Adipocyte (in vitro differentiated cells): ENCODE measurements around the gene PIK3R4.

ENCODE experiments used
- DNase-seq: peaks from one replicate; pipeline ENCODE4 v3.0.0-alpha.2; 2015; ENCODE audit warnings: low read depth
- H3K27me3 ChIP-seq: replicated peaks from 2 replicates; pipeline ENCODE4 v1.7.0; 2013; ENCODE audit warnings: mild to moderate bottlenecking, low read length, moderate library complexity; ENCODE audit not compliant: control insufficient read depth, insufficient read depth
- H3K36me3 ChIP-seq: 2 replicates; pipeline ENCODE4 v1.7.0; 2013; ENCODE audit warnings: low read length, mild to moderate bottlenecking, moderate library complexity; ENCODE audit not compliant: control insufficient read depth, insufficient read depth, severe bottlenecking
- H3K4me1 ChIP-seq: 2 replicates; pipeline ENCODE4 v1.7.0; 2013; ENCODE audit warnings: mild to moderate bottlenecking, low read length, moderate library complexity; ENCODE audit not compliant: control insufficient read depth, insufficient read depth
- H3K4me3 ChIP-seq: 2 replicates; pipeline ENCODE4 v1.7.0; 2013; ENCODE audit warnings: mild to moderate bottlenecking, low read length, moderate library complexity
- H3K9ac ChIP-seq: 2 replicates; pipeline ENCODE4 v1.7.0; 2013; ENCODE audit warnings: mild to moderate bottlenecking, low read length, moderate library complexity
- H3K9me3 ChIP-seq: 2 replicates; pipeline ENCODE4 v1.7.0; 2013; ENCODE audit warnings: mild to moderate bottlenecking, low read length, moderate library complexity; ENCODE audit not compliant: control insufficient read depth

Gene PIK3R4

GRCh38 chr3:130770644-130771043, 24.0 kb upstream of the PIK3R4 start:
- H3K4me3 ChIP-seq: no peak overlapping the region
- no peaks in the 10 kb centered on the region for H3K4me1 ChIP-seq
- H3K9me3 ChIP-seq: no peaks in the 10 kb centered on the region
- DNase-seq: no peak
- no peaks in the 10 kb centered on the region for H3K27me3 ChIP-seq
- no peak overlapping the region for H3K9ac ChIP-seq
- no peaks in the 10 kb centered on the region for H3K36me3 ChIP-seq

DNA sequence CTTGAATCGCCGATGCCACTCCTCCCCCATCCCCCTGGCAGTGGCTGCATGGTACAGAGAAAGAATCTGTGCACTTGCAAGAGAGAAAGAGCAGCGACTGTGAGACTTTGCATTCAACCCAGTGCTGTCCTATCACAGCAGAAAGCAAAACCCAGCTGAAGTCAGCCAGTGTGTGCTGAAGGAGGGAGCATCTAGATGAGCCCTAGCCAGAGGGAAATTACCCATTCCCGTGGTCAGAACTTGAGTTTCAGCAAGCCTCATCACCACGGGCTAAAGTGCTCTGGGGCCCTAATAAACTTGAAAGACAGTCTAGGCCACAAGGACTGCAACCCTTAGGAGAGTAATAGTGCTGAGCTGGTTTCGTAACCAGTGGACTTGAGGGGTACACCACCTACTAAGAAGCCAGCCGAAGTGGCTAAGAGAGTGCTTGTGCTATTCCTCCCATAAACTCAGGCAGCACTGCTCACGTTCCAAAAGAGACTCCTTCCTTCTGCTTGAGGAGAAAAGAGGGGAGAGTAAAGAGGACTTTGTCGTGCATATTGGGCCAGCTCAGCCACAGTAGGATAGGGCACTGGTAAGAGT, 15.2 kb upstream of the PIK3R4 start:
- no peak for DNase-seq
- Histone ChIP-seq H3K36me3 (no peaks in the 10 kb centered on the region), H3K4me1 (peaks cover 5% of the 10 kb centered on the region), H3K4me3 (no peak overlapping the region), H3K9ac (no peak overlapping the region), H3K9me3 (no peaks in the 10 kb centered on the region), H3K27me3 (no peaks in the 10 kb centered on the region)

DNA sequence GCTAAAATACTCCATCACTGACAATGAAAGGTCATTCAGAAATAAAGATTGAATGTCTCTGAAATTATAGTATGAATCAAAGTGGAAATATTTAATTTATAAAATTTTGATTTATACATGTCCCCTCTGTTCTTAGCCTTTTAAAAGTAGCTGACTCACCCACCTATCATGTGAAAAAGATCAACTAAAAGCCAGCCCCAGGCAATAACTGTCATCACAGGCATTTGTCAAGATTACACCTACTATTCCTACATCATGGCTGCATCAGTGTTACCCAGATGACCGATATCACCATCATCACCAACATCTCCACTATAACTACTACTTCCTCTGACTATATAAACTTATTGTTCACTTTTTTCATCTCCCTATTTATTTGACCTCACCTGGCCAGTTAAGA, 14.3 kb upstream of the PIK3R4 start:
- Histone ChIP-seq H3K4me3 (no peak overlapping the region), H3K4me1 (peaks cover 5% of the 10 kb centered on the region), H3K27me3 (no peaks in the 10 kb centered on the region), H3K9me3 (no peaks in the 10 kb centered on the region), H3K9ac (no peak overlapping the region), H3K36me3 (no peaks in the 10 kb centered on the region)
- DNase-seq: peak; percentile 25

GRCh38 chr3:130759692-130760338, 13.2 kb upstream of the PIK3R4 start:
- H3K27me3 ChIP-seq: no peaks in the 10 kb centered on the region
- no peak overlapping the region for H3K4me3 ChIP-seq
- H3K36me3 ChIP-seq: no peaks in the 10 kb centered on the region
- no peaks in the 10 kb centered on the region for H3K9me3 ChIP-seq
- peaks cover 5% of the 10 kb centered on the region for H3K4me1 ChIP-seq
- peak; percentile 86 for DNase-seq
- no peak overlapping the region for H3K9ac ChIP-seq

- H3K9ac ChIP-seq: no peak overlapping the region
- no peak for DNase-seq
Observed at GRCh38 chr3:130758624-130759369, 12.2 kb upstream of the PIK3R4 start.

GRCh38 chr3:130757611-130758150, 11.1 kb upstream of the PIK3R4 start:
- no peaks in the 10 kb centered on the region for H3K27me3 ChIP-seq
- no peaks in the 10 kb centered on the region for H3K36me3 ChIP-seq
- no peak for DNase-seq
- H3K4me1 ChIP-seq: peaks cover 5% of the 10 kb centered on the region
- H3K9me3 ChIP-seq: no peaks in the 10 kb centered on the region
- no peak overlapping the region for H3K9ac ChIP-seq
- H3K4me3 ChIP-seq: no peak overlapping the region

More at GRCh38 chr3:130758624-130759369, 12.2 kb upstream of the PIK3R4 start:
- no peaks in the 10 kb centered on the region for H3K36me3 ChIP-seq
- no peaks in the 10 kb centered on the region for H3K9me3 ChIP-seq
- H3K4me3 ChIP-seq: no peak overlapping the region
- H3K4me1 ChIP-seq: peaks cover 5% of the 10 kb centered on the region
- no peaks in the 10 kb centered on the region for H3K27me3 ChIP-seq

DNA sequence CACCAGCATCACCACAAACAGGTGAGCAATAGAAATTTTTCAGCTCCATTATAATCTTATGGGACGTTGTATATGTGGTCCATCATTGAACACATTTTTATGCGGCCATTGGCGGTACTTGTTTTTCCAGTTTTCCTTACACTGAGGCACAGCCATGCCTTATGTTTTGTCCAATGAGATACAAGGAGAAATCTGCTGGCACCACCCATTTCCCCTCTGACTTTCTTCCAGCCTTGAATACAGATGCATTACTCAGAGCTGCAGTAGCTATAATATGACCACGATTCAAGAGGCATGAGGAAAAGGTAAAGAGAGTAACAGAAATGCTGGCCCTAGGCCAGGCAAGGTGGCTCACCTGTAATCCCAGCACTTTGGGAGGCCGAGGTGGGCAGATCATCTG, 9.0 kb upstream of the PIK3R4 start:
- H3K4me3 ChIP-seq: no peak overlapping the region
- no peaks in the 10 kb centered on the region for H3K36me3 ChIP-seq
- no peaks in the 10 kb centered on the region for H3K9me3 ChIP-seq
- H3K4me1 ChIP-seq: peaks cover 5% of the 10 kb centered on the region
- H3K9ac ChIP-seq: no peak overlapping the region
- no peak for DNase-seq
- no peaks in the 10 kb centered on the region for H3K27me3 ChIP-seq

DNA sequence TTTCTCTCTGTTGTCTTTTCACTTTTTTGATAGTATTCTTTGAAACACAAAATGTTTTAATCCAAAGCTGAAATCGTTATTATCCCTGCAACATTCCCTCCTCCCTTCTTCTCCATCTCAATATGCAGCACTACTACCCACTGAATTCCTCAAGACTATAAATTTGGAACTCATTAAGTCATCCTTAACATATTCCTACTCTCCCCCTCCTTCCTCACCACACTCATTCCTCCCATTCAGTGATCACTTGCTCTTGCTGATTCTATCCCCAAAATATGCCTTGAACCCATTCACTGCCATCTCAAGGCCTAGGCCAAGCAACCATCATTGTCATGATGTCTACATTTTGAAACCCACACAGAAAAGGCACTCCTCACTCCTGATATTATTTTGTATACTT, 2.4 kb upstream of the PIK3R4 start:
- Histone ChIP-seq H3K4me1 (peaks cover 18% of the 10 kb centered on the region), H3K36me3 (peaks cover 4% of the 10 kb centered on the region), H3K4me3 (peak overlapping the region; percentile 78), H3K9me3 (no peaks in the 10 kb centered on the region), H3K9ac (no peak overlapping the region), H3K27me3 (no peaks in the 10 kb centered on the region)
- DNase-seq: peak; percentile 51

GRCh38 chr3:130748467-130748861, 1.8 kb upstream of the PIK3R4 start:
- peak; percentile 32 for DNase-seq
- Histone ChIP-seq H3K27me3 (no peaks in the 10 kb centered on the region), H3K4me3 (peak overlapping the region; percentile 78), H3K9me3 (no peaks in the 10 kb centered on the region), H3K36me3 (peaks cover 7% of the 10 kb centered on the region), H3K9ac (peak overlapping the region; percentile 64), H3K4me1 (peaks cover 24% of the 10 kb centered on the region)

DNA sequence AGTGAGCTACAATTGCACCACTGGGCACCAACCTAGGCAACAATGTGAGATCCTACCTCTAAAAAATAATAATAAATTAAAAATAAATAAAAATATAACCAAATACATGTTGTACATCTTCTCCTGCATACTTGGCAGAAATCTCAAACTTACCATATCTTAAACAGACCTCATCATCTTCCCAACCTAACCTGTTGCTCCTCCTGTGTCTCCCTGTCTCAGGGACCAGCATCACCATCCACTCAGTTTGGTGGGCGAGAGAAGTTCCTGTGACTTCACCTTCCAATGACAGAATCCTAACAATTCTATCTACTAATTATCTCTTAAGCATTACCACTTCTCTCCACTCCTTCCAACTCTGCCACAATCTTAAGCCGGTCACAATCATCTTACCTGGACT, 3.3 kb downstream of the PIK3R4 start:
- peak overlapping the region; percentile 26 for H3K4me3 ChIP-seq
- H3K36me3 ChIP-seq: peaks cover 10% of the 10 kb centered on the region

DNA sequence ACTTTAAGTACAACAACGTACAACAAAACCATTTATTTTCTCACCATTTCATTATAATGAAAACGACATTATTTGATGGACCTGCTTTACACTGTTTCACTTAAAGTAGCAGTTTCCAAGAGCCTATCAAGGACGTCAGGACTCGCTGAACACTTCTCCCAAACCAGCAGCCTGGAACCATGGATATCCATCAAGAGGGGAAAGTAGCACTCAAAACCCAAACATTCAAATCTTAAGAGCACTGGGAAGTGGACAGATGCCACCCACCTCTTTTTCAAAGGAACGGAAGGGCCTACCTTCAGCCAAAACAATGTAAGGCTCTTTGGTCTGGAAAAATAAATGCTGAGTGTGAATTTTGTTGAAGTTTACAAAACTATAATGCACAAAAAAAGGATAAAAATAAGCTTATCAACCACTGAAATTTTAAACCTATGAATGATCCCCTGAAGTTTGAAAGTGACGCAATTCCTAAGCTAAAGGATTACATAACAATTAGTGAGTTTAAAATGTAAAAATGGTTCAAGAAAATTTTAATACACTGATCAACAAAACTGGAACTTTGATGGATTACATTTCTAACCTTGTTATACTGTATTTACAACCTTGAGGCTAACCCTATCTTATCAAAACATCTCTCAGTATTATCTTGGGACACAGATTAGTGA, 4.6 kb downstream of the PIK3R4 start:
- no peak for DNase-seq
- Histone ChIP-seq H3K27me3 (no peaks in the 10 kb centered on the region), H3K4me3 (no peak overlapping the region), H3K9me3 (no peaks in the 10 kb centered on the region), H3K9ac (no peak overlapping the region), H3K36me3 (peaks cover 10% of the 10 kb centered on the region), H3K4me1 (peaks cover 46% of the 10 kb centered on the region)

More for the DNA sequence above, 3.3 kb downstream of the PIK3R4 start:
- Histone ChIP-seq H3K27me3 (no peaks in the 10 kb centered on the region), H3K9me3 (no peaks in the 10 kb centered on the region), H3K9ac (no peak overlapping the region), H3K4me1 (peaks cover 40% of the 10 kb centered on the region)
- no peak for DNase-seq
